Right lobe of liver (tissue), 4 donors: ENCODE measurements around the gene TLR9.

Source experiments
- CTCF ChIP-seq, 4 donors: fragments of 200-600 bp in 3 of 4; fragments of 450-650 bp in 1 of 4; IDR thresholded peaks; one replicate each; pipeline versions ENCODE4 v1.5.1 to v1.8.0; 2016 to 2022; ENCODE audit warnings: antibody characterized with exemption in 4 of 4, mild to moderate bottlenecking in 2 of 4
- POLR2A ChIP-seq: fragments of 450-650 bp; IDR thresholded peaks from one replicate; pipeline ENCODE4 v1.6.1; 2017; ENCODE audit warnings: antibody characterized with exemption, mild to moderate bottlenecking
- donor health status: DM: no; HTN: no; CAD: no.
- donor health status: DM: no; HTN: no; CAD: no.
- donor health status: DM: no; HTN: yes; CAD: no.

- no peak for TF ChIP-seq CTCF (IDR thresholded peaks at IDR 0.05)
- TF ChIP-seq POLR2A, result no peak
Observed at GRCh38 chr3:52200981-52201679, 24.3 kb downstream of the TLR9 start.
